Measurements from ENCODE around the gene ZNF593OS.
A peak's percentile ranks its signal among the peaks of the same experiment; 100 is the strongest.

The ZNF593OS gene

DNA sequence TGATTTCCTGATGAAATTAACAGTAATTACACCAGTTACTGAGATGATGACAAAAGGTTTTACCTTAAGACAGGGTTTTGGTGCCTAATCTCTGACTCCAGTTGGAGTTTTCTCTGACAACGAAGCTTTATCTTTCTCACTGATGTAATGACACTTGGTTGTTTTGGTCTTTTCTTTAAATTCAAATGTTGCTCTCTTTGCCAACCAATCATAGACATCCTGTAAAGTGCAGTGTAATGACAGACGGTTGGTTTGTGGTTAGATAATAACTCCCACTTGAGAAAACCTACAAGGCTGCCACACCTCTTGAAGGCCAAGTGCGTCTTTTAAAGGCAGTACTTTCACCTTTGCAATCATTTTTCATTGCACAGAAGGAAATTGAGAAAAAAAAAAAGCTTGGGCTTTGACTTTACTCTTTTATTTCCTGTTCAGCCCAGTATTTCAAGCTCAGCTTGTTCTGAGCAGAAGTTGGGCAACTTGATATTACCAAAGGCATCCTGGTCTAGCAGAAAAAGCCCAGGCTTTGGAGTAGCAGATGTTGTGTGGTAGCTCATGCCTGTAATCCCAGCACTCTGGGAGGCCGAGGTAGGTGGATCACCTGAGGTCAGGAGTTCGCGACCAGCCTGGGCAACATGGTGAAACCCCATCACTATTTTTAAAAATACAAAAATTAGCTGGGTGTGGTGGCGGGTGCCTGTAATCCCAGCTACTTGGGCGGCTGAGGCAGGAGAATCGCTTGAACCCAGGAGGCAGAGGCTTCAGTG, 45.1 kb downstream of the ZNF593OS start:
- peak; percentile 60 for DNase-seq (ENCODE audit: low read depth)

DNA sequence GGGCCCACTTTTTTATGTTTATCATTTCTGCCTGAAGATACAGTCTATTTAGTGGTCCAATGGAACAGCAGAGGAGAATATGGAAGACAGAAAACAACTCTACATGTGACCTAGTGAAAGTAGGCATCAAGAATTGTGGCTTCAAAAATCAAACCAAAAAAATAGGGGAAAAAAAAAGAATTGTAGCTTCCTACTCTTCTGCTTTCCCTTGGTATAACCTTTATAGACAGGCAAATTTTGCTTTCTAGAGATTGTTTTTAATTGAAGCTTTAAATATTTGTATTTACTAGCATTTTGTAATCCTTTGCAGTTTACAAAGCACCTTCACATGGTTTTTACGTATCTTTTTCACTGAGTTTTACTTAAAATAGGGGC, 45.7 kb downstream of the ZNF593OS start:
- DNase-seq (ENCODE audit: low read depth) = no peak

DNA sequence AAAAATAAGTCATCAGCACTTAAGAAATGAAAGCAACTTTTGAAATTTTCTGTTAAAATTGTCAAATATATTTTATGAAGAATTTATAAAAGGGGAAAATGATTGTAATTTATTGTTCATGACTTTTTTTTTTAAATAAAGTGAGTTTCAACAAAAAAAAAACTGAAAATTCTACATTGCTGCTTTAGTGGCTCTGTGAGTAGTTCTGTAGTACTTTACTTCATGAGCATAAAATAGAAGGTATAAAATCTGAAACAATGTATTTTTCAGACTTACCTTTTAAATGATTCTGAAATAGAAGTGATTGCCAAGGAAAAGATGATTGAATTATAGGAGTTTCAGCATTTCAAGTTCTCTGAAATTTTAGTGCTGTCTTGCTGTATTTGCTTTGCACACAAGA, 46.2 kb downstream of the ZNF593OS start:
- DNase-seq (ENCODE audit: low read depth) = no peak

GRCh38 chr1:26124418-26125331, 47.0 kb downstream of the ZNF593OS start:
- no peak for DNase-seq (ENCODE audit: low read depth)

- no peak for DNase-seq (ENCODE audit: low read depth)
These were observed 48.4 kb downstream of the ZNF593OS start for GRCh38 chr1:26122988-26123973.

- no peak for DNase-seq (ENCODE audit: low read depth)
These were observed 49.5 kb downstream of the ZNF593OS start for GRCh38 chr1:26121854-26122773.

DNA sequence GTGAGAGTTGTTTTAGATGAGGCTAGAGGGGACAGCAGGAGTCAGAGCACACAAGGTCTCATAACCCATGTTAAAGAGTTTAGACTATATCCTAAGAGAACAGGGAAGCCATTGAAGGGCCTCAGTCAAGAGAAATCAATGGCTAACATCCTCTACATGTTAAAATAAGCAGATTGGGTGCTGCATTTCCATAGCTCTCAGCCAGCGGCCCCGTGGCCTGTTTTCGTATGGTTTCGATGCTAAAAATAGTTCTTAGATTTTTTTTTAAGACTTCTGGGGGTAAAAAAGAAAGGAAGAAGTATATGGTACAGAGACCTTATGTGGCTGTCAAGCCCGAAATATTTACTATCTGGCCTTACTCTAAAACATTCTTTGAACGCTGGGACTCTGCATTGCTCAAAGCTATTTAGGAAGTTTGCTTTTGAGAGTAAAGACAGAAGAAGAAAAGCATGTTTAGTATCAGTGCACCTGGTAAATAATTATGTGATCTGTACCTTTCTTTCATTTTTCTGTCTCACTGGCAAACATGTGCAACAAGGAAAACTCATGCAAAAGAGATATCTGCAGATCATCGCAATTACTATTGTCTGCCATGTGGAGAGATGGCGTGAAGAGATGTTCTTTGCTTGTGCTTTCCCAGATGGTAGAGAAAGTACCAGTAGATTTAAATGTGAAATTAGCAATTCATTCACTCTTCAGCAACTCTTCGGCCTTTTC, 51.6 kb downstream of the ZNF593OS start:
- no peak for DNase-seq (ENCODE audit: low read depth)
